ENCODE results near the gene VAPB.

The VAPB gene

DNA sequence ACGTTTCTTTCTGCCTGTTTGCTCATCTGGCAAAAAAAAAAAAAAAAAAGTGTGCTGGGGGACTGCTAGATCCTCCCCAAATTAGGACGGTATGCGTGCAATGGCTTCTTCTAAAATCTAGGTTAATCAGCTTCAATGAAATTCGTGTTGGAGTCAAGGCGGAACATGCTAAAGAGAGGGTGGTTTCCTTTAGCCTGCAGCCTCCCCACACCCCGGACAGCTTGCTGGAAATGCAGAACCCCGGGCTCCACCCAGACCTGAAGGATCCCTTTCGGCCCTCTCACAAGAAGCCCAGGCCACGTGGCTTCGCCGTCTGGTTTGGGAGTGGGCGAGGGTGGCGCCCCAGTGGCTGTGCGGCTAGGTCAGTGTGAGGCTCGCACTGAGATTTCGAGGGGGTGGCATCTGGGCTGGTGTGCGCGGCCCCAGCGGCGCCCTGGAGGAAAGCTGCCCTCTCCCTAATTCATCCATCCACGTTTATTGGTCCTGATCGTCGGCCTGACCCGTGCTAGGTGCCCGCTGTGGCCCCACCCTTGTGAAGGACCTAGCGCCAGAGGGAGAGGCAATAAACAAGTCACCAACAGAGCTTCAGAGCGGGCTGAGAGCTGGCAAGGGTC is 77.2 kb downstream of the VAPB start:
- Histone ChIP-seq H3K27ac (ENCODE audit: low read depth, low read length) (no peak overlapping the region), H3K4me3 (ENCODE audit: low read length) (no peak overlapping the region), H3K4me1 (ENCODE audit: control insufficient read depth, insufficient read depth, low read length) (peaks cover 15% of the 10 kb centered on the region), H3K36me3 (ENCODE audit: control insufficient read depth, insufficient read depth, low read length) (no peaks in the 10 kb centered on the region), H3K27me3 (ENCODE audit: control insufficient read depth, insufficient read depth, low read length) (no peaks in the 10 kb centered on the region), H3K9ac (ENCODE audit: low read length) (no peak overlapping the region)

DNA sequence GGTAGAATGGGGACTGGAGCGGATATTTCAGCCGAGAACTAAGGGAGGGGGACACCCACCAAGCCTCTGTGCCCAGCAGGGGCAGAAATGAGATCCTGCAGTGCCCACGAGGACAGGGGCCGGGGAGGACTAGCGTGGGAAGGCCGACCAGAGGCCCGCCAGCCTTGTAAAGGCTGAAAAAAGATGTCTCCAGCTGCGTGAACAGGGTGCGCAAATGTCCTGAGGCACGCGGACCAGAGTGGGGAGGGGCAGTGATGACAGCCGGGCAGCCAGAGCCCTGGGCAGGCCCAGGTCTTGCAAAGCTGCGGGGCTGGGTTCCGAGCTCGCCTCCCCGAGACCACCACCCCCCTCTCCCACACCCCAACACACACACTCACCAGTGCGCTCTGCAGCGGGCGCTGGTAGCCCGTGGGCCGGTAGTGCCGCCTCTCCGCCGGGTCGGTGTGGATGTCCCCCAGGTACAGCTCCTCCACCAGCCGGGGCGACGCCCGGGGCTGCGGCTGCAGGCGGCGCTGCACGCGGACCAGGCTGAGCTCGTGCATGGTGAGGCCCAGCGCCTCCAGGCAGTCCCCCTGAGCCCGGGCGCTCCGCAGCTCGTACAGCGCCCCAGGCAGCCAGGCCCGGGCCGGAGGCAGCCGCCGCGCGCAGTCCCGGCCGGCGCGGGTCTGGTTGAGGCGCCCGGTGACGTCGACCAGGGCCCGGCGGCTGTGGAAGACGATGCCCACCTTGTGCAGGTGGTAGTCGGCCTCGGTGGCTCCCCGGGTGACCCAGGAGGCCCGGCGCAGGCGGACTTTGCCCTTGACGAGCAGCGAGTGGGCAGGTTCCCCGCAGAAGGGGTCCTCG is 77.9 kb downstream of the VAPB start:
- H3K9ac ChIP-seq (ENCODE audit: low read length) = no peak overlapping the region
- H3K27ac ChIP-seq (ENCODE audit: low read depth, low read length) = no peak overlapping the region
- no peaks in the 10 kb centered on the region for H3K36me3 ChIP-seq (ENCODE audit: control insufficient read depth, insufficient read depth, low read length)
- no peak overlapping the region for H3K4me3 ChIP-seq (ENCODE audit: low read length)
- H3K4me1 ChIP-seq (ENCODE audit: control insufficient read depth, insufficient read depth, low read length) = peaks cover 20% of the 10 kb centered on the region
- no peaks in the 10 kb centered on the region for H3K27me3 ChIP-seq (ENCODE audit: control insufficient read depth, insufficient read depth, low read length)

DNA sequence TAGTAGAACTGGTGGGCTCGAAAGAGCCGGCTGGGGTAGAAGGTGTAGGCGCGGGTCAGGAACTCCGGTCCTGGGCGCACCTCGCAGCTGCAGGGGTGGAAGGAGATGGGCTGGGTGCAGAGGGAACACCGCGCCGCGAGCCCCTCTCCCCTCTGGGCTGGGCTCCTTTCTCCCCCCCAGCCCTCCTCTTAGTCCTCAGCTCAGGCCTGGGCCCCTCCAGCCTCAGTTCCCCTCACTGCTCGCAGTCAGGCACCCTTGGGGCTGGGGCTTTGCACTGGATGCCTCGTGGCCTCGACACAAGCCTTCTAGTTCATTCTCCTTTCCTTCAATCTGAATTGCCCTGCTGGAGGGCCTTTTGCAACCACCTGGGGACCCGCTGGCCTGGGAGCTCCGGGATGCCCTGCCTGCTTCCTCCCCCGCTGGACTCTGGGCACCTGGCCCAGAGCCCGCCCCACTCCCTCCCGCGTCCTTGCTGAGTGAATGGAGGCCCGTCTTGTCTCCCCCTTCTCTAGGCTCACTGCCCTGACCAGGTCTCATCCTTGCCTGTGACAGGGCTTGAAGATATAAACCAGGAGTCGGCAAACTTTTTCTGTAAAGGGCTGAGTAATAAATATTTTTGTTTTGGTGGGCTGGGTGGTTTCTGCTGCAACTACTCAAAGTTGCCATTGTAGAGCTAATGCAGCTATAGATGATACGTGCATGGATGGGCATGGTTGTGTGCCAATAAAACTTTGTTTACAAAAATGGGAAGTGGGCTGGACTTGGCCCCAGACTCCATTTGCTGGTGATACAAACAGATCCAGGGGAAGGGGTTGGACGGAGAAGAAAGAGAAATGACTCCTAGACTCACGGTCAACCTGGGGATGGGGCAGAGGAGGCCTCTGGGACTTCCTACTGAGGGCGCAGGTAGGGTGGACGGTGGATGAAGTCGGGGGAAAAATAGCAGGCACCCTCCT is 78.8 kb downstream of the VAPB start:
- peaks cover 20% of the 10 kb centered on the region for H3K4me1 ChIP-seq (ENCODE audit: control insufficient read depth, insufficient read depth, low read length)
- no peak overlapping the region for H3K4me3 ChIP-seq (ENCODE audit: low read length)
- no peaks in the 10 kb centered on the region for H3K36me3 ChIP-seq (ENCODE audit: control insufficient read depth, insufficient read depth, low read length)
- peak overlapping the region; percentile 40 for H3K27ac ChIP-seq (ENCODE audit: low read depth, low read length)
- no peaks in the 10 kb centered on the region for H3K27me3 ChIP-seq (ENCODE audit: control insufficient read depth, insufficient read depth, low read length)
- H3K9ac ChIP-seq (ENCODE audit: low read length) = no peak overlapping the region

DNA sequence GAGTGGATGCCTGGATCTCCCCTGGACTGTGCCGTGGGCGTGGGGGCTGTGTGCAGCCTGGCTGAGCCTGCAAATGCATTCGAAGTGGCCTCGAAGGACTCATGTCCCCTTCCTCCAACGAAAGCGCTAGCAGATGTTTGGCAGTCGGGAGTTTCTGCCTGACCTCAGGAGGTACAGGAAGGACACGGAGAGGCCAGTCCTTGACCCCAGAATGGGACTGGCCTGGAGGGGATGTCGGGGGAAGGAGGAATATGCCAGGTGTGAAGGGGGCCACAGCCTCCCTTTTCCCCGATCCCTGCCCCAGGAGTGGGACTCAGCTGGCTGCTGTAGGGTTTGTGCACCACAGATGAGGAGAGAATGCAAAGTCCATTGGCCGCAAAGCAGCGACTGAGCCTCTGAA is 80.6 kb downstream of the VAPB start:
- Histone ChIP-seq H3K9ac (ENCODE audit: low read length) (no peak overlapping the region), H3K27ac (ENCODE audit: low read depth, low read length) (peak overlapping the region; percentile 43), H3K4me1 (ENCODE audit: control insufficient read depth, insufficient read depth, low read length) (peaks cover 20% of the 10 kb centered on the region), H3K36me3 (ENCODE audit: control insufficient read depth, insufficient read depth, low read length) (no peaks in the 10 kb centered on the region), H3K27me3 (ENCODE audit: control insufficient read depth, insufficient read depth, low read length) (no peaks in the 10 kb centered on the region), H3K4me3 (ENCODE audit: low read length) (no peak overlapping the region)

DNA sequence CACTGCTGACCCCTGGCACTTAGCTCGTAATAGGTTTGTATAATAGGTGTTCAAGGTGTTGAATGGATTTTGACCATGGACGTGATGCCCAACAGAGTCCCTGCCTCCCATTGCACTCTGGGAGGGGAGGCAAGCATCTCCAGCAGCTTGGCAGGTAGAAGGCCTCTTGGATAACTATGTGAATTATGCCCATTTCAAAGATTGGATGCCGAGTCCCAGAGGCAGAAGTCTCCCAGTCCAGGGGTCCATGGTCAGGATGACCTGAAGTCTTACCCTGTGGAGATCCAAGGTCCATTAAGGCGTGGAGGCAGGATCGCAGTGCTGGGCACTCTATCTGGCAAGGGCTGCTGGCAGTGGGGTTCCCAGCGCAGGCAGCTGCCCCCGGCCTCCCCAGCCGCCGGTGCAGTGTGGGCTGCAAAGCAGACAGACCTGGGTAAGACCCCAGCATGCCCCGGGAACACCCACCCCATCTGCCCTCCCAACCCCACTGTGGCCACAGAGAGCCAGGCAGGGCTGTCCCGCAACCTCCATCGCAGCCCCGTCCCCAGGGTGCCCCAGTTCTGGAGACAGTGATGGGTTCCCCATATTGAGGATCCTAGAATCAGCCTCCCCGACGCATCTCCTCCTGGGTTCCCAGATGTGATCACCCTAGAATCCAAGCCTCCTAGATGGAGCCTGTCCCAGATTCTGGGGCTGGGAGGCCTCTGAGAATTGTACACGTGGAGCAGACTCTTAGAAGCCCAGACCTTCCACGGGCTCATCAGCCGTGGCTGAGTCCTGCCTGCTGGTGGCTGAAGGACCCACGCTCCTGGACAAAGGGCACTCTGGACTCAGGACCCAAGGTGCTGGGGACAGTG is 81.5 kb downstream of the VAPB start:
- H3K27me3 ChIP-seq (ENCODE audit: control insufficient read depth, insufficient read depth, low read length) = no peaks in the 10 kb centered on the region
- H3K27ac ChIP-seq (ENCODE audit: low read depth, low read length) = peak overlapping the region; percentile 60
- H3K4me1 ChIP-seq (ENCODE audit: control insufficient read depth, insufficient read depth, low read length) = peaks cover 20% of the 10 kb centered on the region
- no peaks in the 10 kb centered on the region for H3K36me3 ChIP-seq (ENCODE audit: control insufficient read depth, insufficient read depth, low read length)
- no peak overlapping the region for H3K4me3 ChIP-seq (ENCODE audit: low read length)
- H3K9ac ChIP-seq (ENCODE audit: low read length) = no peak overlapping the region

DNA sequence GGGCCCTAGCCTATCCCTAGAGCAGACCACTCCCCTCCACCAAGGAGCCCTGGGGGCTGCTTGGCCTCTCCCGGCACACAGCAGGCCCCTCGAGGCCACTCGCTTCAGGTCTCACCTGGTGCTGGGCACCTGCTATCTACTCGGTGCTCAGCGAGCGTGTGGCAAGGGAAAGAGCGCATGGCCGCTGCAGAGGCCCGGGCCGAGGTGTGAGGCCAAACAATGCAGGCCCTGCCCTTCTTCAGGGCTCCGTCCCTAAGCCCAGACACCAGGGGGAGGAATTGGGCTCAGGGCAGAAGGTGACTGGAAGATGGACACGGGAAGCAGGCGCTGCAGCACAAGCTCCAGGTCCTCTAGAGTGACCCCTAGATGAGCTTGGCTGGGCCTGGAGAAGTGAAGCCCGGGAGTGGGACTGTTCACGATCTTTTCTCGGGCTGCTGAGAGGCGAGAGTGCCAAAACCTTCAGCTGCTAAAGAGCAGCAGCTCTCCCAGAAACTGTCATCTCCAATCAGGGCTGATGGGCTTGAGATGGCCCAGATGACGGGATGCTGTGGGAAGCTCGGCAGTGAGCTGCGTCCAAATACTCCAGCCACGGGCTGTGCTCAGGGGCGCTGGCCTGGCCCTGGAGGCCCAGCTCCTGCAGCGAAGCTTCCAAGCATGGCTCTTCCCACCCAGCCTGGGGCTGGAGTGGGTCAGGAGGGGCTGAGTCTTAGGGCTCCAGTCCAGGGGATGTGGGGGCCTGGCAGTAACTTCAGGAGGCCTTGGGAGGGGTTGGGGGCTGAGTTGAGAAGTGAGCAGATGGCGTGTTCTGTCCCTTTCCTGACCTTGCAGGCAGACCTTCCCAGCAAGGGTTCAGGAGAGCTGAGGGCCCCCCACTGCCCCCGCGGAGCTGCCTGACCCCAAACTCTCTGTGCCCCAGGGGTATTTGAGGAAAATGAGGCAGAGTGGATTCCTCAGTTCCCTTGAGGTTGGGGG is 82.5 kb downstream of the VAPB start:
- no peaks in the 10 kb centered on the region for H3K27me3 ChIP-seq (ENCODE audit: control insufficient read depth, insufficient read depth, low read length)
- H3K4me1 ChIP-seq (ENCODE audit: control insufficient read depth, insufficient read depth, low read length) = peaks cover 20% of the 10 kb centered on the region
- H3K36me3 ChIP-seq (ENCODE audit: control insufficient read depth, insufficient read depth, low read length) = no peaks in the 10 kb centered on the region
- H3K27ac ChIP-seq (ENCODE audit: low read depth, low read length) = peak overlapping the region; percentile 60
- no peak overlapping the region for H3K9ac ChIP-seq (ENCODE audit: low read length)
- no peak overlapping the region for H3K4me3 ChIP-seq (ENCODE audit: low read length)

DNA sequence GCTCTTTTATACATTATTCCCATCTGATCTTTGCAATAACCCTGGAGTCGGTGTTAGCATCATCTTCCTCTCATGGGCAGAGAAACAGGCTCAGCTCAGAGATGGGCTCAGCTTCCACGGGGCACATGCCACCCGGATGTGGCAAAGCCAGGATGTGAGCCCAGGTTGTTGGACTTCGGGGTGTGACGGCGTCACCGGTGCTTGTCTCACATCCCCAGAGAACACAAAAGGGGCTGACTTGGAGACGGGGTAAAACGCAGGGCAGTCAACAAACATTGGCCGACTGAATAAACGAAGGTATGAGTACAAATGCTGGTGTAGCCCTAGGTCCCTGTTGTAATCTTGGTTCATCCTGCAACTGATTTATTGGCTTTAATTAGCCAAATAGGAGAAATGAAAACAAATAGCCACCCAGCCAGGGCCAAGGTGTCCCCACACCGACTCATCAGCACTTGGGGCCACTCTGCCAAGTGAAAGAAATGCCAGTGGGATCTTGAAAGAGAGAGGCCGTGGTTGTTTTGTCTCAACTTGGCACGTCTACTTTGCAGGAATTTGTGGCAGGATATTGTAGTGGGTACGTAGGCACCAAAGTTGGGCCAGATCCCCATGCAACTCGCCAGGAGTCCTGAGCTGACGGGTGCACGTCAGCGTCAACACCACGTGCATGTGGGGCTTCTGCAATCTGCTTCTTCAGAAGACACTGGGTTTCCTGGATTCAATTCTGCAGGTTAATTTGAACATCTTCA is 83.4 kb downstream of the VAPB start:
- H3K9ac ChIP-seq (ENCODE audit: low read length) = no peak overlapping the region
- H3K27me3 ChIP-seq (ENCODE audit: control insufficient read depth, insufficient read depth, low read length) = no peaks in the 10 kb centered on the region
- no peak overlapping the region for H3K4me3 ChIP-seq (ENCODE audit: low read length)
- no peaks in the 10 kb centered on the region for H3K36me3 ChIP-seq (ENCODE audit: control insufficient read depth, insufficient read depth, low read length)
- peaks cover 20% of the 10 kb centered on the region for H3K4me1 ChIP-seq (ENCODE audit: control insufficient read depth, insufficient read depth, low read length)
- no peak overlapping the region for H3K27ac ChIP-seq (ENCODE audit: low read depth, low read length)

DNA sequence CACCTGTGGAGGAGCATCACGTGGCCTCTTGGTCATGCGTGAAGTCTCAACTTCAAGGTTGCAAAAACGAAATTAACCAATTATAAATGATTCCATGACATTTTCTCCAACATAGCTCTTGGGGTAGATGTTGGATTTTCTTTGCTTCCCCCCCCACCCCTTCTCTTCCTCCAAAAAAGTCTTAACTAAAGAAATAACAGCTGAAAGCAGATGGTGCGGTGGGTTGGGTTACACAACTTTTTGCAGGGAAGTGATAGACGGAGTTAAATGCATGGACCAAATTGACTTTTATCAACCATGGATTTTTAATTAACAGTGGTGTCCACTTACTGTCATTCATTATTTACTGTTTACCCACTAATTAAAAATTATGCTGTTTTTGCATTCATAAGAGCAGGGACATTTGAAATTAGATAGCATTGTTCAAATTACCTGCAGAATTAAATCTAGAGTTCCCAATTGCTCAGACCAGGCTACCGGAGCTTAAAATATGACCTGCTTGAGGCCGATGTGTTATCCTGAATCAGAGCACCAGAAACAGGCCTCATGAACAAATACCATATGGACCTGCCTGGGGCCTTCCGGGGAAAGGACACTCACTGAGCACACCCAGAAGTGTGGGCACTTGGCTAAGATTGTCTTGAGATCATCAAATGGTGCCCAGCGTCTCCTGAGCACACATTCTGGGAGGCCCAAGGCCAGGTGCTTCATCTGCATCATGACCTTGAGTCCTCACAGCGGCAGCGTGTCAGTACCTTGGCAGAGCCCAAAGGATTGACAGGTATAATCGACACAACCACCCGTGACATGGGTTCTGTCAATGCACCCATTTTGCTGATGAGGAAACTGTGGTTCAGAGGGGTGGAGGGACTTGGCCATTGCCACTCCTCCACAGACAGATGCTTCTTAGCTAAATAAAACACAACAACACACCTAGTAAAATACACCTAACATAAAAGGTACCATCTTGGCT is 84.7 kb downstream of the VAPB start:
- H3K27me3 ChIP-seq (ENCODE audit: control insufficient read depth, insufficient read depth, low read length) = no peaks in the 10 kb centered on the region
- no peaks in the 10 kb centered on the region for H3K36me3 ChIP-seq (ENCODE audit: control insufficient read depth, insufficient read depth, low read length)
- peaks cover 13% of the 10 kb centered on the region for H3K4me1 ChIP-seq (ENCODE audit: control insufficient read depth, insufficient read depth, low read length)
- no peak overlapping the region for H3K9ac ChIP-seq (ENCODE audit: low read length)
- no peak overlapping the region for H3K27ac ChIP-seq (ENCODE audit: low read depth, low read length)
- no peak overlapping the region for H3K4me3 ChIP-seq (ENCODE audit: low read length)

DNA sequence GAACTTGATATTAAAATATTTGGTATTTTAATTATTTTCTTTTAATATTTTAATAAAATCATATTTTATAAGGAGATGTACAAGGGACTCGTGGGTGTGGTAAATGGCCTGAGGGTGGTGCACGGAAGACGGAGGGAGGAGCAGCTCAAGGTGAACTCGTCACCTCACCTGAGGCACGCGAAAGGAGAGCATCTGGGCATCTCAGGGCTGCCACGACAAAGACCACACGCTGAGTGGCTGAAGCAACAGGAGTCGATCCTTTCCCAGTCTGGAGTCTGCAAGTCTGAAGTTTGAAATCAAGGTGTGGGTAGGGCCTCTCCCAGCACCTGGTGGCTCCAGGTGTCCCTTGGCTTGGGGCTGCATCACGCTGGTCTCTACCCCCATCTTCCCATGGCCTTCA is 86.4 kb downstream of the VAPB start:
- Histone ChIP-seq H3K4me3 (ENCODE audit: low read length) (no peak overlapping the region), H3K36me3 (ENCODE audit: control insufficient read depth, insufficient read depth, low read length) (no peaks in the 10 kb centered on the region), H3K9ac (ENCODE audit: low read length) (no peak overlapping the region)

More for the DNA sequence above, 86.4 kb downstream of the VAPB start:
- H3K27ac ChIP-seq (ENCODE audit: low read depth, low read length) = no peak overlapping the region
- H3K27me3 ChIP-seq (ENCODE audit: control insufficient read depth, insufficient read depth, low read length) = no peaks in the 10 kb centered on the region
- H3K4me1 ChIP-seq (ENCODE audit: control insufficient read depth, insufficient read depth, low read length) = peaks cover 19% of the 10 kb centered on the region
